ENCODE results near the gene ATP6V0A4.
"Not testable (repeated sequence)": the region's sequence is repeated elsewhere in the genome, so short reads cannot be mapped to it uniquely, and the experiment has no call there.

The ATP6V0A4 gene

GRCh38 chr7:138697535-138698182 is 100.3 kb downstream of the ATP6V0A4 start:
- no peak for DNase-seq

DNA sequence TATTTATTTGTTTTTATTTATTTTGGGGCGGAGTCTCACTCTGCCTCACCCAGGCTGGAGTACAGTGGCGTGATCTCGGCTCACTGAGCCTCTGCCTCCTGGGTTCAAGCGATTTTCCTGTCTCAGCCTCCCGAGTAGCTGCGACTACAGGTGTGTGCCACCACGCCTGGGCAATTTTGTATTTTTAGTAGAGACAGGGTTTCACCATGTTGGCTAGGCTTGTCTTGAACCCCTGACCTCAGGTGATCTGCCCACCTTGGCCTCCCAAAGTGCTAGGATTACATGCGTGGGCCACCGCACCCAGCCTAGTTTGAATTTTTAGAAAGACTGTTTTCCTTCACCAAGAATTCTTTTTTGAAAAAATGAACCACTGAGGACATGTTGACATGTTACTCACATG is 102.2 kb downstream of the ATP6V0A4 start:
- DNase-seq, result not testable (repeated sequence)

- DNase-seq, result no peak
Observed at GRCh38 chr7:138695106-138695505, 102.9 kb downstream of the ATP6V0A4 start.

- DNase-seq, result no peak
Observed at GRCh38 chr7:138691178-138691577, 106.8 kb downstream of the ATP6V0A4 start.

GRCh38 chr7:138690495-138690894 is 107.5 kb downstream of the ATP6V0A4 start:
- no peak for DNase-seq

DNA sequence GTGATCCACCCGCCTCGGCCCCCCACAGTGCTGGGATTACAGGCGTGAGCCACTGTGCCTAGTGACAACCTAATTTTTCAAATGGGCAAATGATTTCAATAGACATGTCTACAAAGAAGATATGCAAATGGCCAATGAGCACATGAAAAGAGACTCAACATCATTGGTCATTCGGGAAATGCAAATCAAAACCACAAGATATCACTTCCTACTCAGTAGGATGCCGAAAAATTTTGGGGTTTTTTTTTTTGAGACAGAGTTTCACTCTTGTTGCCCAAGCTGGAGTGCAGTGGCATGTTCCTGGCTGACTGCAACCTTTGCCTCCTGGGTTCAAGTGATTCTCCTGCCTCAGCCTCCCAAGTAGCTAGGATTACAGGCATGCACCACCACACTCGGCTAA is 110.0 kb downstream of the ATP6V0A4 start:
- DNase-seq, result not testable (repeated sequence)

DNA sequence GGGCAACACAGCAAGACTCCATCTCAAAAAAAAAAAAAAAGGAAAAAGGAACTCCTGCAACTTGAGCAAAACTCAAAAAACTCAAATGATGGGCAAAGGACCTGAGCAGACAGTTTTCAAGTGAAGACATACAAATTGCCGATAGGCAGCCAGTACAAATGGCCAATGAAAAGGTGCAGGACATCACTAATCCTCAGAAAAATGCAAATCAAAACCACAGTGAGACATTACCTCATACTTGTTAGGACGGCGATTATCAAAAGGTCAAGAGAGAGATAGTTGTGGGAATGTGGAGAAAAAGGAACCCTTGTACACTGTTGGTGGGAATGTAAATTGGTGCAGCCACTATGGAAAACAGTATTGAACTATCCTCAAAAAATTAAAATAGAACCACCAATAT is 113.7 kb downstream of the ATP6V0A4 start:
- DNase-seq, result no peak

- DNase-seq, result no peak
Observed at GRCh38 chr7:138679793-138680192, 118.2 kb downstream of the ATP6V0A4 start.

DNA sequence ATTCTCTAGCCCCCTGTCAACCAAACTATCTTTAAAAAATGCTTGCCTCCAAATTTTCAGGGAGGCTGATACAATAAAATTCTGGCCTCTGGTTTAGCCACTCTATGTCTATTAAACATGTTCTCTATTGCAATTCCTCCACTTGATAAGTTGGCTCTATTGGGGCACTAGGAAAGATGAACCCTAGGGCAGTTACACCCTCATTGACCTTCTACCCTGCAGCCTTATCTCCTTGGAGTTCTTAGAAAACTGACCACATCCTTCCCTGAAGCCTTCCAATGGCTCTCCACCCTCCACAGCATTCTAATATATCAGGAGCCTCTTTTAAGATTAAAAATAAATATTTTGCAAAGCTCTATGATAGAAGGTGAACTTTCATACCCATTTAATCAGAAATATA is 127.4 kb downstream of the ATP6V0A4 start:
- no peak for DNase-seq

- no peak for DNase-seq
Observed at GRCh38 chr7:138669364-138669763, 128.6 kb downstream of the ATP6V0A4 start.

DNA sequence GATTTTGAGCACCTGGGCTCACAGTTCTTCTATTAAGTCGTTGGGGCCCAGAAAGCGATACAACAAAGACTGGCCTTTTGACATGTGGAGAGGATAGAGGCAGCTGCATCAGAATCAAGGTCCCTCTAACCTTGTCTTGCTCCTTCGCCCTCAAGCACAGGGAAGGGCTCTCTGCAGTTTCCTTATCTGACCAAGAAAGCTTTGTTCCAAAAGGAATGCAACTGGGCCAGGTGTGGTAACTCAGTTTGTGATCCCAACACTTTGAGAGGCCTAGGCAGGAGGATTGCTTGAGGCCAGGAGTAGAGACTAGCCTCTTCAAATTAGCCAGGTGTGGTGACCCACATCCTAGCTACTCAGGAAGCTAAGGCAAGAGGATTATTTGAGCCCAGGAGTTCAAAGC is 129.1 kb downstream of the ATP6V0A4 start:
- no peak for DNase-seq

- DNase-seq, result no peak
Observed at GRCh38 chr7:138668229-138668596, 129.8 kb downstream of the ATP6V0A4 start.

- no peak for DNase-seq
Observed at GRCh38 chr7:138667535-138668228, 130.3 kb downstream of the ATP6V0A4 start.

DNA sequence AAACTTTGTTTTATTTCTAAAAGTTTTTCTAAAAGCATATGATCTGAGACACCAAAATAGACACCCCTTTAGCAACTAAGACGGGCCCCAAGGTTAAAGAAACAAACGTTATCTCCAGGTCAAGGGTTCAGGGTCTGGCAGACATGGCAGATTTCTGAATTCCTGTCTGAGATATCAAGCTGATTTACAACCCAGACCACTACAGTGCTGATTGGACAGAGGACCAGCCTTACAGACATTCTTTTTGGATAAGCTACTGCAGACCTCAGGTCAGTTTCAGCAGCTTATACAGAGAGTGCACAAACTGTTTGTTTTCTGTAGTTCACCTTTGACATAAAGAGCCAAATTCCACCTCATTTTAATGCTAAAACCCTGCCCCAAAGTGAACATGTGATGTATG is 131.6 kb downstream of the ATP6V0A4 start:
- no peak for DNase-seq

GRCh38 chr7:138665669-138666140 is 132.3 kb downstream of the ATP6V0A4 start:
- DNase-seq, result no peak

DNA sequence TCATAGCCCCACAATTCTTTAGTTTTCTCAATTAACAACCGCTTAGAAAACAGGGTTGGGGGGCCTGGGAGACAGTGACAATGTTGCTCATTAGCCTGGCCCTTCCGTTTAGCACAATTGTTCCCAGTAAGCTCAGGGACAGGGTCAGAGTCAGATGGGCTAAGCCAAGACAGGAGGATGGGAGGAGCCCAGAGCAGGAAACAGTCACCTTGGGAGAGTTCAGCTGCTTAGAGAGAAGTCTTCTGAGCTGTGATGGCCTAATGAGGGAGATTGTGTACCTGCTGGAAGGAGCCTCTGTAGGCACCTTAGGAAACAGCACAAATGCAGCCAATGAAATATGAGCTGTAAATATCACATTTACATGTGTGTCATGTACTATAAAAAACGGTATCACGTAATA is 132.7 kb downstream of the ATP6V0A4 start:
- no peak for DNase-seq

DNA sequence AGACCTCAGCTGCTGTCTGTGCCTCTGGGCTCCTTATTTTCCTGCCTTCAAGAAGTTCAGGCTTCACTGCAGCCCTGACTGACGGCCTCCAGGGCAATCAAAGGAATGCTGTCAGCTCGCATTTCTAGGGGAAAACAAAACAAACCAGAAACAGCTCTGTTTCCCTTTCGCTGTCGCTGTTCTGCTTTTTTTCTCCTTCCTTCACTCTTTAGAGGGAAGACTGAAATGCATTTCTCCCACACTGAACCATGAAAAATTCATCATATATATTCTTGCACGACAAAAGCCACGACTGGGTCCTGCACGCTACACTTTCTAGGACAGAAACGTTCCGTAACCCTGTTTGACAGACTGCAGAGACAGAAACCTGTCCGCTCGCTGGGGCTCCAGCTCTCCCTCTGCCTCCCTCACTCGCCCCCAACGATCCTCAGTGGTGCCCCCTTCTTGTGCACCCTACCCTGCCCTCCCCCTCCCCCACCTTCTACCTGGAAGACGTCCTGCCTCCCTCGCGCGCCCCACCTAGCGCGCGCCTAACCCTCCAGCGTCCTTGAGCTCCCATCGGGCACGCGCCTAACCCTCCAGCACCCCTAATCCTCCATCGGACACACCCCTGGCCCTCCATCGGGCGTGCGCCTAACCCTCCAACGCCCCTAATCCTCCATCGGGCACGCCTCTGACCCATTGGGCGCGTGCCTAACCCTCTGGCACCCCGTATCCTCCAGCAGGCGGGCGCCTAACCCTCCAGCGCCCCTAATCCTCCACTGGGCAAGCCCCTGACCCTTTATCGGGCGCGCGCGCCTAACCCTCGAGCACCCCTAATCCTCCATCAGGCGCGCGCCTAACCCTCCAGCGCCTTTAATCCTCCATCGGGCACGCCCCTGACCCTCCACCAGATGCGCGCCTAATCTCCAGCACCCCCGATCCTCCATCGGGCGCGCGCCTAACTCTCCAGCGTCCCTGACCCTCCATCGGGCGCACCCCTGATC is 134.0 kb downstream of the ATP6V0A4 start:
- no peak for DNase-seq

DNA sequence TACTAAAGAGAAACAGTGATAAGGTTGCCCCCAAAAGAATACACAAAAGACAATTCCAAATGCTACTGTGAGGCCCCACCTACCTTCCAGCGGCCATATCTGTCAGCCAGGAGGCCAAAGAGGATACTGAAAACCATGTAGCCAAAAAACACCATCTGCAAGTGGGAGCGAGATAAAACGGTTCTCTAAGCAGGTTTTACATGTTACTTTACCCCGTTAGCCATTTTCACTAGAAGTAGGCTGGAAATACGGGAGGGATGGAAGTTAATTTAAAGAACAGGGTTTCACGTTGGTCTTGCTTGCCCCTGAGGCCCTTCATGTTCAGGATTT is 135.0 kb downstream of the ATP6V0A4 start:
- no peak for DNase-seq

DNA sequence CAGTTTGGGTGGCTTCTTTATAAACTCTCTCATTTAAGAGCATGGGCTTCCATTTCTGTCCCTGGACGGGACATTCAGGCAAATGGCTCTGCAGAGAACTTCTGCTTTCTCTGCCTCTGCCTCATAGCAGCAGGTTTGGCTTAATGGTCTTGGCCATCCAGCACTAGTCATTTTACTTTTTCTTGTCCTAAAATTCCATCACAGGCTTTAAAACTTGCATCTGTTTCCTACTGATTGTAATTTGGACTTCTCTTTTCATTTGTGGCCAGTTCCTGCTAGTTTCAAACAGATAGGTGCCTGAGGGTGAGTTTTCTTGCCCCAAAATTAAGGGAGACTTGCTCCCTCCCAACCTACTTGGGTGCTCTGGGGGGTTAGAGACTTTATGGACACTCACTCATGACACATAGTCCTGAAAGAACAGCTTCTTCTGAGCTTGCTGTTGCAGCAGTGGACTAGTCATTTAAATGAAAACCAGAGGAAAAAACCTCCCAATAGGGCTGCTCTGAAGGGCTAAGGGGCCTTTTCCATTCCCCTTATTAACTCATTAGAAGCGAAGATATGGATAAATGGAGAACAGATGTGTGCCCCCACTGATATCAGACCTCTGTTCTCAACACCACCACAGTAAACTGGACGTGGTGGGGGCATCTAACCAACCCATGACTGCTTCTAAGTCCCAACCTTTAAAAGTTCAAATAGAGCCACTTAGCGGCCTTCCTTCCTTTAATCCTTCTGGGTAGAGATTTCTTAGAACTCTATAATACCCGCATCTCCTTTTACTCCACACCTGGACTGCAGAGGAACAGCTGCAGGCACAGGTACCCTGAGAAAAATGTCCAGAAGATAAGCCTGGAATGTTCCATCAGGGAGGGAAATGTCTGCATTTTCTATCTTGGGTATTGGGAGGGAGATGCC is 135.7 kb downstream of the ATP6V0A4 start:
- no peak for DNase-seq

GRCh38 chr7:138661069-138661635 is 136.8 kb downstream of the ATP6V0A4 start:
- no peak for DNase-seq

GRCh38 chr7:138658889-138659288 is 139.1 kb downstream of the ATP6V0A4 start:
- DNase-seq, result no peak

GRCh38 chr7:138657854-138658386 is 140.1 kb downstream of the ATP6V0A4 start:
- DNase-seq, result no peak
